Calu3 (cell line): ENCODE data around the gene PCDH9. TPM values are rescaled to one million over a fixed set of nuclear protein-coding genes. Genes with fewer than 3 reads are reported as not detected.

Experiments used
- BruUV-seq: library from RNA; stranded (reverse); fragments of 400-500 nt; replicated peaks from 2 replicates; lab custom pipeline; 2021; lab: Mats Ljungman, UMichigan
- CTCF ChIA-PET: fragments of 300-600 bp; sonication (Branson Sonifier 250); formaldehyde crosslinking; loops from one replicate; lab custom pipeline; 2022; ENCODE audit warnings: antibody characterized with exemption; lab: Charles Lee
- DNase-seq: peaks from one replicate; pipeline ENCODE4 v3.0.0; 2022
- H3K27ac Mint-ChIP-seq: one replicate; pipeline ENCODE4 v1.8.0; 2022; ENCODE audit warnings: mixed read lengths; ENCODE audit not compliant: unreplicated experiment
- H3K27me3 Mint-ChIP-seq: one replicate; pipeline ENCODE4 v1.8.0; 2022; ENCODE audit warnings: mixed read lengths; ENCODE audit not compliant: unreplicated experiment
- H3K36me3 Mint-ChIP-seq: one replicate; pipeline ENCODE4 v1.8.0; 2022; ENCODE audit warnings: mild to moderate bottlenecking, moderate library complexity, mixed read lengths; ENCODE audit not compliant: insufficient read depth, unreplicated experiment
- H3K4me1 Mint-ChIP-seq: one replicate; pipeline ENCODE4 v1.8.0; 2022; ENCODE audit warnings: mild to moderate bottlenecking, low read depth, mixed read lengths; ENCODE audit not compliant: unreplicated experiment
- H3K4me3 Mint-ChIP-seq: one replicate; pipeline ENCODE4 v1.8.0; 2022; ENCODE audit warnings: mild to moderate bottlenecking, low read depth, moderate library complexity, mixed read lengths; ENCODE audit not compliant: unreplicated experiment
- H3K9me3 Mint-ChIP-seq: one replicate; pipeline ENCODE4 v1.8.0; 2022; ENCODE audit warnings: low read depth, mixed read lengths; ENCODE audit not compliant: unreplicated experiment
- CTCF ChIP-seq: fragments of 200-600 bp; IDR thresholded peaks from one replicate; pipeline ENCODE4 v1.8.0; 2022; ENCODE audit warnings: antibody characterized with exemption; ENCODE audit not compliant: unreplicated experiment
- intact Hi-C: fragments of 100-400 bp; cut with micrococcal nuclease; formaldehyde crosslinking; loops from one replicate; pipeline ENCODE4 v1.10.0; 2022; ENCODE audit not compliant: unreplicated experiment
- total RNA-seq: library from RNA; stranded (reverse); gene quantifications from 2 replicates; pipeline ENCODE4 v1.2.3, GENCODE V29; 2022

The PCDH9 gene
- total RNA-seq, 1 experiment from 2014 or later: 1.3 TPM

GRCh38 chr13:66895780-66896179 is 334.4 kb downstream of the PCDH9 start:
- no peaks in the 10 kb centered on the region for H3K4me1 Mint-ChIP-seq
- H3K4me3 Mint-ChIP-seq: no peak overlapping the region
- DNase-seq: no peak
- TF ChIP-seq CTCF: no peak
- H3K27ac Mint-ChIP-seq: no peak overlapping the region
- peaks cover 3% of the 10 kb centered on the region for H3K9me3 Mint-ChIP-seq
- no peaks in the 10 kb centered on the region for H3K27me3 Mint-ChIP-seq
- CTCF ChIA-PET: no interaction called here
- no TSS peak for BruUV-seq
- H3K36me3 Mint-ChIP-seq: no peaks in the 10 kb centered on the region
- intact Hi-C loops: no loop called here

- TF ChIP-seq CTCF: no peak
- no TSS peak for BruUV-seq
- Mint-ChIP-seq H3K36me3 (no peaks in the 10 kb centered on the region), H3K4me3 (no peak overlapping the region), H3K27ac (no peak overlapping the region), H3K4me1 (no peaks in the 10 kb centered on the region), H3K27me3 (no peaks in the 10 kb centered on the region), H3K9me3 (peaks cover 5% of the 10 kb centered on the region)
- intact Hi-C loops: no loop called here
- no peak for DNase-seq
- CTCF ChIA-PET: no interaction called here
Observed at GRCh38 chr13:66895320-66895719, 334.8 kb downstream of the PCDH9 start.

GRCh38 chr13:66888698-66889097 is 341.4 kb downstream of the PCDH9 start:
- DNase-seq: no peak
- CTCF ChIA-PET: no interaction called here
- Mint-ChIP-seq H3K9me3 (peaks cover 5% of the 10 kb centered on the region), H3K36me3 (no peaks in the 10 kb centered on the region), H3K4me3 (no peak overlapping the region), H3K4me1 (no peaks in the 10 kb centered on the region), H3K27ac (no peak overlapping the region), H3K27me3 (no peaks in the 10 kb centered on the region)
- BruUV-seq: no TSS peak
- intact Hi-C loops: no loop called here
- TF ChIP-seq CTCF: no peak

GRCh38 chr13:66887088-66887487 is 343.0 kb downstream of the PCDH9 start:
- Mint-ChIP-seq H3K27me3 (no peaks in the 10 kb centered on the region), H3K36me3 (no peaks in the 10 kb centered on the region), H3K4me1 (no peaks in the 10 kb centered on the region), H3K4me3 (no peak overlapping the region), H3K9me3 (peaks cover 5% of the 10 kb centered on the region), H3K27ac (no peak overlapping the region)
- DNase-seq: no peak
- no TSS peak for BruUV-seq
- TF ChIP-seq CTCF: no peak
- CTCF ChIA-PET: interaction anchor here (0.7 kb wide), 1 partner anchor 258 kb away, joined by 5 read pairs; no protein-coding TSS in a partner anchor
- intact Hi-C loops: no loop called here
